ENCODE measurements around the gene DNMT3B.
"Not testable (repeated sequence)": the region's sequence is repeated elsewhere in the genome, so short reads cannot be mapped to it uniquely, and the experiment has no call there.

Gene DNMT3B

DNA sequence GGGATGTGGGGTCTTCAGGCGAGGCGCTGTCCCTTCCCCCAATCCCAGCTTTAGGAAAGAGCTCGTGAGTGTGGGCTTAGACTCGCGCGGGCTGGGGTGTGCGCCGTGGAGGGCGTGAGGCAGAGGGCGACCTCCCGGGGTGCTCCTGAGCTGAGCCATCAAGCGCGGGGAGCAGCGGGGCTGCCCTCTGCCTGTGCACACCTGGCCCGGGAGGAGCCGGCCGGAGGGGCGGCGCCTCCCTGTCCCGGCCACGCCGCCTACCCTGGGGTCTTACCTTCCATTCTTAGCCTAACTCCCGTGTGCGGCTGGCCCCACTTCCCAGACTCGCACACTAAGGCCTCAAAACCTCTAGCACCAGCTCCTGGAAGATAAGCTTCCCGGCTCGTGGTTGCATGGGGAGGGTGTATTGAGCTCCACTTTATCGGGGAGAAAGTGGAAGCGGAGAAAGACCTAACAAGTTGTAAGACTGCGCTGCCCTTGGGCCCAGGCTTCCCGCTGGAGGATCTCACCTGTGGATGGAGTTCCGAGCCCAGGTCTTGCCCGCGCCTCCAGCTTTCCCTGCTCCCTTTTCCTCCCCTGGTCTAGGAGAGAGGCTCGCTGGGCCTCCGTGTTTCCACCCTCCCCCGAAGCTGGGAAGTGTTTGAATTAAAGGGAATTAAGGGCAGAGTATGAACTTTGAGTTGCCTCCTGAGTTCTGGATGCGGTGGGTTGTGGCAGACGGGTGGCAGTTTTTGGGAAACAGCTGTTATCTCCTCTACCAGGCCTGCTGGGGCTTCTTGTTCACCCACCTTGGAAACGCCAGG, 1.2 kb downstream of the DNMT3B start:
- no peak for DNase-seq

DNA sequence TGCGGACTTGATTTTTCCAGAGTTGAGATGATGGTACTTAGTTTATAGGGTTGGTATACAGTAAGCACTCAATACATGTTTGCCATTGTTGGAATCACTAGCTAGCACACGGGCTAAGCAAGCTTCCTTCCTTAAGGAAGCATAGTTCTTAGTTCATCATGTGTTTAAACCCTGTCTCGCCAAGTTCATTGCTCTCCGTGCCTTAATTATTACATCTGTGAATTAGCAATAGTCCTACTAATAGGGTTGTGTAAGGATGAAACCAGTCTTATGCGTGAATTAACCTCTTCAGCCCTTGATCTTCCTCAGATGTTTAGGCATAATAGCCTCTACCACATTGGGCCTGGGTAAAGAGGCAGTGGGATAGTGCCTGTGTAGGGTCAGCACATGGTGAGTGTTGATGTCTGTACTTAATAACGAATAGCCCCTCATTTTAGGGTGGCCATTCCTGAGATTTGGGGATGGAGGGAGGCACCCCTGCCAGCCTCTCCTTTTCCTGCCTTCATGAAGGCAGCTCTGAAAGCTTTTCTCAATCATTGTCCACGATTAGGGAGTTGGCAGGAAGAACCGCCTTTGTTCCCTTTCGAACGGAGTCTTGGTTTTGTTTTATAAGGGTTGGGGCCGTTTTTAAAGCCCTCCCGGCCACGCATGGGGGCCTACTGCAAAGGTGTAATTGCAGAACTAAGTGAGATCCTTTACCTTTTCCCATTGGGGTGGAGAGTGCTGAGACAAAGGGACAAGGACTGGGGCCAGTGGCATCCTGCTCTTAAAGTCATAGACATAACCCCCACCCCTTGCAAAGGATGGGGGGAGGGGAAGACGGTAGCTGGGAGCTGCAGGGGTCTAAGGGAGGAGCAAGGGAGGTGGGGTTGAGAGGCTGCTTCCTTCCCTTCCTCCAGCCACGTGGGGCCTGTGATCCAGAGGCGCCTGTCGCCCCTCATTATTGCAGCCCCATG, 2.1 kb downstream of the DNMT3B start:
- DNase-seq: no peak

DNA sequence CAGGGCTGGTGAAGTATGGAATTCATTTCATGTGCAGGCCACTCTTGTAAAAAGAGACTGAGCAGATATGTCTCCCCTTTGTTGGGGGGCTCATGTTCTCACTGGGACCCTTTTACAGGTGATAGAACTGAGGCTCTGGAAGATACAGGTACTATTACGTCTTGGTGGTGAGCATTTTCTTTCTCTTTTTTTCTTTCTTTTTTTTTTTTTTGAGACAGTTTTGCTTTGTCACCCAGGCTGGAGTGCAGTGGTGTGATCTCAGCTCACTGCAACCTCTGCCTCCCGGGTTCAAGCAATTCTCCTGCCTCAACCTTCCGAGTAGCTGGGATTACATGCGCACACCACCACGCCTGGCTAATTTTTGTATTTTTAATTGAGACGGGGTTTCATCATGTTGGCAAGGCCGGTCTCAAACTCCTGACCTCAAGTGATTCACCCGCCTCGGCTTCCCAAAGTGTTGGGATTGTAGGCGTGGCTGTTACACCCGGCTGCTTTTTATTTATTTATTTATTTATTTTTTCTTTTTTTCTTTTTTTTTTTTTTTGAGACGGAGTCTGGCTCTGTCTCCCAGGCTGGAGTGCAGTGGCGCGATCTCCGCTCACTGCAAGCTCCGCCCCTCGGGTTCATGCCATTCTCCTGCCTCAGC, 3.2 kb downstream of the DNMT3B start:
- DNase-seq: not testable (repeated sequence)

DNA sequence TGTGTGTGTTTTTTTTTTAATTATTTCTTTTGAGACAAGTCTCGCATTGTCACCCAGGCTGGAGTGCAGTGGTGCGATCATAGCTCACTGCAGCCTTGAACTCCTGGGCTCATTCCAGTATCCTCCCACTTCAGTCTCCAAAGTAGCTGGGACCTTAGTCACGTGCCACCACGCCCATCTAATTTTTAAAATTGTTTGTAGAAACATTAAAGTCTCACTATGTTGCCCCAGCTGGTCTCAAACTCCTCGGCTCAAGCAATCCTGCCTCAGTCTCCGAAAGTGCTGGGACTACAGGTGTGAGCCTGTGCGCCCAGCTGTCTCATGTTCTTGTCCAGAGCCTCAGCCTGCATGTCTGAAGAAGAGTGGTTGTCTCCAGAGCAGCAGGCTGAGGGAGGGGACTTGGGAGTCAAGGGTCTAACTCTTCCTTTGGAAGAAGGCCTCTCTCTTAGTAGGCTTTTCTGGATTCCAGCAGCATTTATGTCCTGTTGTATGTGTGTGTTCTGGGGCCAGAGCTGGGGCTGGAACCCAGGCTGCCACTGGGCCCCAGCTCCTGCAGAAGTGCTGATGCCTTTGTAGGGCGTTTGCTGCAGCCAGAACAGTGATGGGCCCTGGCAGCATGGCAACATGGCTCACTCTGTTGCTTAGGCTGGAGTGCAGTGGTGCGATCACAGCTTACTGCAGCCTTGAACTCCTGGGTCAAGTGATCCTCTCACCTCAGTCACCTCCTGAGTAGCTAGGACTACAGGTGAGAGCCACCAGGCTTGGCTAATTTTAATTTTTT, 5.4 kb downstream of the DNMT3B start:
- no peak for DNase-seq

DNA sequence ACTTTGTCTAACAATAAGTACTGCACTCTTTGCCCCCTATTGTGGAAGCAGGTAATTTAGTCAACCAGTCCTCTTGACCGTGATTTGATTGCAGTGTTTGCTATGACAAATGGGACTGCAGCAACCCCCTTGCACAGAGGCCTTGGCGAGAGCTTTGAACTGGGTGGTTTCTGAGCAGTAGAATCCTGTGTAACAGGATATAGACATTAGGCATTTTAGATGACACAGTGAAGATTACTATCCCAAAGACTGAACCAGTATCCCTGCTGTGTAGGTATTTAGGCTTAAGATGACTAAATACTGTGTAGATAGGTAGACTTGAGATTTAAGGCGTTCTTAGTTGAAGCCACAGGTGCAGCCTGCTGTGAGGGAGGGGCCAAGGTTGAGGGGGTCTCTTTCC, 9.9 kb downstream of the DNMT3B start:
- no peak for DNase-seq

DNA sequence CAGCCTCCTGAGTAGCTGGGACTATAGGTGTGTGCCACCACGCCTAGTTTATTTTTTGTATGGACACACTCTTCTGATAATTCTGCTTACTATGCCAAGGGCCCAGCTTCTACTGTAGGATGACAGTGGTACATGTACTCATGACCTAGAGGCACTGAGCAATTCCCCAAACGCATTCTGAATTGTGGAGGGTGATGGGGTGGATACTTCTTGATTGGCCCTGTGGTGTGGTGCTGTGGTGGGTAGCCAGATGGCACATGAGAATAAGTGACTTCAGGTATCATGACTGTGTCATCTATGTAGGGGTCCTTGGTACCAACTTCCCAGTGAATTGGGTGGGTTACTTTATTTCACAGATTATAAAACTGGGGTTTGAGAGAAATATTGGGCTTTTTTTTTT, 11.0 kb downstream of the DNMT3B start:
- no peak for DNase-seq

DNA sequence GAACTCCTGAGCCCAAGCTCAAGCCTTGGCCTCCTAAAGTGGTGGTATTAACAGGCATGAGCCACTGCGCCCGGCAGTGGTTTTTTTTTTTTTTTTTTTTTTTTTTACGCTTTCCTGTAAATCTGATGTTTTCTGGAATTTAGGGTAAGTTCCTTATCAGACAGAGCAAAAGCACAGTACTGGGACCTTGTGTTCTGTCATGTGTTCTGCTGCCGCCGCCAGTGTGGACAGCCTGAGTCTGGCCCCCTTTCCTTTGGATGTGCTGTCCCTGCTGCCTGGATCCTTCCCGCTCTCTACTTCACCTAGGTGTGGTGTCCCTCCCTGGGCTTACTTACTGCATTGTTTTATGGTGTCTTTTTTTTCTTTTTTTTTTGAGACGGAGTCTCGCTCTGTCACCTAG, 11.7 kb downstream of the DNMT3B start:
- no peak for DNase-seq

DNA sequence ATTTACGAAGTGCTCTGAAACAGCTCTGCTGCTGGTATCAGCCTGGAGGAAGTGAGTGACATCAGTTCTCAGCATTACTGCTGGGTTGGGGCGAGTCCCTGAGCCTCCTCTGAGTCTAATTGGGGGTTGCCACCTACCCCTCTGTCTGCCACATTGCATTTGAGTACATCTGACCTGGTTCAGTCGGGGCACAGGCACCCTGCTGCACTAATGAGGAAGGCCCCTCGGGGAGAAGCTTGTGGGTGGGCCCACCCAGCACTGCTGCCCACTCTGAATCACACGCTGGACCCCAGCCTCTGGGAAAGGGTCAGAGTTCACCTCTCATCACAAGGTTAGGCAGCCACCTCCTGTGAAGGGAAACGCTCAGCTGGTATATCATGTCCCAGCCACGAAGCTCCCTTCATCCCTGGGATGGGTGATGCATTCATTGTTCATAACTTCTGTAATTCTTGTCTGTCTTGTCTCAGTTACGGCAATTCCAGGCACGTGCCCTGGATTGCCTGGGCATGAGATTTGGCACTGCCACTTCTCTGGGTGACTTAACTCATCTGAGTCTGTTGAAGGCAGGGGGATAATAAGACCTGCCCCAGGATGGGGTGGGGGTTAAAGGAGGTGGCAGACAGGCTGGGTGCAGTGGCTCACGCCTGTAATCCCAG, 13.3 kb downstream of the DNMT3B start:
- DNase-seq: no peak

DNA sequence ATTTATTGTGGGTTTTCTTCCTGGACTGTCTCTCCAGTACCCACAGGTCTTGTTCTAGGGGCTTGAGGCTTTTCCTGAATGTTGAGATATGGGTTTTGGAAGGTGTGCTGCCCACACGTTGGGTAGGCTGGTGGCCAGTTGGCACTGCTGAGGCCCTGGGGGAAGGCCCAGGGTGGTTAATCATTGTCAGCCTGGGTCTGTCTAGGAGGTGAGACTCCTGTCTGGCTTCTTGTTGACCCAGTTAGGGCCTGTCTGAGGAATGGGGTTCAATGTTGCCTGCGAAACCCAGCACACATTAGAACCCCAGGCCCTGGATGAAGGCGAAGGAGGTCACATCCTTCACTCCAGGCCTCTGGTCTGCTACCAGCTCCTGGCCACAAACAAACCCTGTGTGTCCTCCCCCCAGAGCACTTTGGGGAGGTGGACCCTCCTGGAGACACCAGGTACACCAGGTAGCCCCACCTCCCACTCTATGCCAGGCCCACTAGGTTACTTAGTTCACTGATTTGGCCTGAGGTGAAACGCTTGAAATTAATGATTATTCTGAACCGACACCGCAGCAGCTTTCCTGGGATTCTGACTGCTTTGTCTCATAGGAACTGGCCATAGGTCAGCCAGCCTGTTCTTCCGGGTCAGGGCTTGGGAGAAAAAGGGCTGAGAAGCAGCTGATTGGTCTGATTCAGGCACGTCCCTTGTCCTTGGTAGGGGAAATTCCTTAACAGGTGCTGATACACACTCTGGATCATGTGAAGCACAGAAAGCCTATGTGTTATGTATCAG, 15.2 kb downstream of the DNMT3B start:
- DNase-seq: no peak

DNA sequence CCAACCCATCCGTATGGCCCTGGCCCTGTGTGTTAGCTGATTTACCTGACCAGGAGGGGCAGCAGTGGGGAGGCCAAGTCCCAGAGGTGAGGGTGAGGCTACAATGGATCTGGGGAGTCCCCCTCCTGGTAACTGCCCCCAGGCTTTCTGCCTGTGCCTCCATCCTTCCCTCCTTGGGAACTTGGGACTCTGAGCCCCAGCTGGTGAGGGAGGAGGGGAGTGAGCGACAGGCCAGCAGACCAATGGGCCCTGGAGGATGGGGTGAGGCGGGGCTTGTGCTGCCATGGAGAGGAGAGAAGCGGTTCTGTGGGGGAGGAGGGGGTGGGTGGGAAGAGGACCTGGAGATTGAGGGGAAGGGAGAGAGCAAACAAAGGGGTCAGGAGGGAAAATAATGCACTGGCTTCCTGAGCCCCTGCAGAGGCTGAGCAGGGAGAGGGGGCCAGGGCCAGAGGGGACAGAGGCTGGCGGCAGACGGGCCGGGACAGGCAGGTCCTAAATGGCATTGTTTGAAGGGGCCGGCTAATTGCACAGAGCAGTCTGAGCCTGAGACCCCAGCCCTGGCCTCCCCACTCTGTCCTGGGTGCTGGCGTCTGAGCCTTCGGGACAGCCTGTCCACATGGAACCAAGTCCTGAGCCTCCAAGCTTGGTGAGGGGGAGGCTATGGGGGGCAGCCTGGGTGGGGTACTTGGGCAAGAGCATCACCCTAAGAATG, 17.5 kb downstream of the DNMT3B start:
- no peak for DNase-seq

DNA sequence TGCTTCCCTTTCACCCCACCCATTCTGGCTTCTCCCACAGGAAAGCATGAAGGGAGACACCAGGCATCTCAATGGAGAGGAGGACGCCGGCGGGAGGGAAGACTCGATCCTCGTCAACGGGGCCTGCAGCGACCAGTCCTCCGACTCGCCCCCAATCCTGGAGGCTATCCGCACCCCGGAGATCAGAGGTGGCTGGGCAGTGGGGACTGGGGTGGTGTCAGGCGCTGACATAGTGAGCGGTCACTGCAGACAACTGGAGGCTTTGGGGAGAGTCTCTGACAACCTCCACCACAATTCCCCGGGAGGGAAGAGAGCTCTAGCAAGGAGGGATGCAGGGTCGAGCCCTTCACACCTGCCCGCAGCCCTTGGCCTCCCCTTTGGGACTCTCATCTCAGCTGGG, 18.1 kb downstream of the DNMT3B start:
- DNase-seq: no peak

DNA sequence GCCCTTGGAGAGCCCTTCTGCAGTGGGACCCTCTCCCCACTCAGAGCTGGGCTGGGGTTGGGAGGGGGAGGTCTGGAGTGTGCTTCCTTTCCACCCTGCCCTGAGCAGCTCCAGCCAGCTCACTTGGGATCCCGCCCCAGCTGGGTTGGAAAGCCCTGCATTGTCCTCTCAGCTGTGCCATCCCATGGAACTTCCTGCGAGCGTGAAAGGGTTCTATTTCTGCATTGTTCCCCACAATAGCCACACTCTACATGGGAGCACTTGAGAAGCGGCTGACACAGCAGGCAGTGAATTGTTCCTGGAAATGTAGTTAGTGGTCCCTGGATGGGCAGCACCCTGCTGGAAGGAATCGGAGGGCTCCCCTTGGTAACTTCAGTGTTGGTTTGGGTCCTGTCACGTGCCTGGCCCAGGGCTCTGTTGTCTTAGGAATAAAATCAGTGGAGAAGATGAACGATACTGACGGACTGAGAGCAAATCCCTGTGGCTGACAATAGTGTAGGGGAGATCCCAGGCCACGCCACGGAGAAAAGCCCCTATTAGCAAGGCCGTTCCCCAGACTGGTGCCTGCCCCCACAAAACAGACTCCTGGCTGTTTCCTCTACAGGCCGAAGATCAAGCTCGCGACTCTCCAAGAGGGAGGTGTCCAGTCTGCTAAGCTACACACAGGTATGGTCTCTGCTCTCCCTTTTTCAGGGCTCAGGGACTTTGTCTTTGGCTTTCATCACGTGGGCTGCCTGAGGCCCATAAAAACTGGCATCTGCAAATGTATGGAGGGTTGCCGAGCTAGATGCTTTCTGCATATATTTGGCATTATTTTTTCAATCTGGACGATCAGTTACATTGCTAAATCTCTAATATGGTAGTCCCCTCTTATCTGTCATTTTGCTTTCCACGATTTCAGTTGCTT, 18.8 kb downstream of the DNMT3B start:
- DNase-seq: no peak

DNA sequence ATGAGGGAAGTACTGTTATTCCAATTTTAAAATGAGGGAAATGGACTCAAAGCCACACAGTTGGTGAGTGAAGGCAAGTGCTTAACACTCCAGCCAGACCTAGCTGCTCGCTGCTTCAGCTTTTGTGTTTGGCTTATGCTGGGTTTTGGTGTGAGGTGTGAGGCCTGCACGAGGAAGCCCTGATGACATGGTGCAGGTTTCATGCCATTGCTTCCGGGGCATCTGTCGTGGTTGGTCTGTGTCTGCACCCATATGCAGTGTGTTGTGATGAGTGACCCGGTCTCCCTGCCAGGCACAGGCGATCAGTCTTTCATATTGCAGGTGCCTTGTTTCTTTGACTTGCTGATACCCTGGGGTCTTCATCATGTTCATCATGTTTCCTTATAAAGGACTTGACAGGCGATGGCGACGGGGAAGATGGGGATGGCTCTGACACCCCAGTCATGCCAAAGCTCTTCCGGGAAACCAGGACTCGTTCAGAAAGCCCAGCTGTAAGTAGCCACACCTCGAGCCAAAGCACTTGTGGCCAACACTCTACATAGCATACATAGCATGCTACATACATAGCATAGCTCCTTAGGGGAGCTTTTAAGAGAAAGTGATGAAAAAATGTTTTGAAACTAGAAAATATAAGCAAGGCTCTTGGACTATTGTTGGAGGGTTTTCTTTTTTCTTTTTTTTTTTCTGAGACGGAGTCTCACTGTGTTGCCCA, 22.3 kb downstream of the DNMT3B start:
- no peak for DNase-seq

DNA sequence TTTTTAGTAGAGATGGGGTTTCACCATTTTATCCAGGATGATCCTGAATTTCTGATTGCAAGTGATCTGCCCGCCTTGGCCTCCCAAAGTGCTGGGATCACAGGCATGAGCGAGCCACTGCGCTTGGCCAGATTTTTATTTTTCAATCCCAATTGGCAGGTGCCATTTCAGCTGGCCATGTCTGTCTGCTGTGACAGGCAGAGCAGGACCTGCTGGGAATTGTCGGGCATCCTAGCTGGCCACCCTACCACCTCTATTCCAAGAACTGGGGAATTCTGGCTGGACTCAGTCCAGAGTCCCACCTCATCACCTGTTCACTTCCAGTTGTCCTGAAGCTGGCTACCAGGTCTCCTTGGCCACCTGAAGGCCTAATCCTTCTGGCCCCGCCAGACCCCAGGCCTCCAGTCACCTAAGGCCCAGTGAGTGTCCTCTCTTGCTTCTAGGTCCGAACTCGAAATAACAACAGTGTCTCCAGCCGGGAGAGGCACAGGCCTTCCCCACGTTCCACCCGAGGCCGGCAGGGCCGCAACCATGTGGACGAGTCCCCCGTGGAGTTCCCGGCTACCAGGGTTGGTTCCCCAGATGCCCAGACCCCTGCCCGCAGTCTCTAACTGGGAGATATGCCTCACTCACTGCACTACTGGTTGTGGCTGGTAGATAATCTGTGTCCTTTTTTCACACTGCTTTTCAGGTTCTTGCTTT, 24.0 kb downstream of the DNMT3B start:
- DNase-seq: no peak

DNA sequence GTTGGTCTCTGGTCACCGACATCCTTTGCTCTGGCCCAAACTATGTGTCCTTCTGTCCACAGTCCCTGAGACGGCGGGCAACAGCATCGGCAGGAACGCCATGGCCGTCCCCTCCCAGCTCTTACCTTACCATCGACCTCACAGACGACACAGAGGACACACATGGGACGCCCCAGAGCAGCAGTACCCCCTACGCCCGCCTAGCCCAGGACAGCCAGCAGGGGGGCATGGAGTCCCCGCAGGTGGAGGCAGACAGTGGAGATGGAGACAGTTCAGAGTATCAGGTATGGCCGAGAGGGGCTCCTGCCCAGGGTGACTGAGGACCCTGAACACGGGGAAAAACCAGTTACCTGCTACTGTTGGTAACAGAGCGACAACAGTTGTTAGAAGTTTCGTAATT, 25.0 kb downstream of the DNMT3B start:
- DNase-seq: no peak

DNA sequence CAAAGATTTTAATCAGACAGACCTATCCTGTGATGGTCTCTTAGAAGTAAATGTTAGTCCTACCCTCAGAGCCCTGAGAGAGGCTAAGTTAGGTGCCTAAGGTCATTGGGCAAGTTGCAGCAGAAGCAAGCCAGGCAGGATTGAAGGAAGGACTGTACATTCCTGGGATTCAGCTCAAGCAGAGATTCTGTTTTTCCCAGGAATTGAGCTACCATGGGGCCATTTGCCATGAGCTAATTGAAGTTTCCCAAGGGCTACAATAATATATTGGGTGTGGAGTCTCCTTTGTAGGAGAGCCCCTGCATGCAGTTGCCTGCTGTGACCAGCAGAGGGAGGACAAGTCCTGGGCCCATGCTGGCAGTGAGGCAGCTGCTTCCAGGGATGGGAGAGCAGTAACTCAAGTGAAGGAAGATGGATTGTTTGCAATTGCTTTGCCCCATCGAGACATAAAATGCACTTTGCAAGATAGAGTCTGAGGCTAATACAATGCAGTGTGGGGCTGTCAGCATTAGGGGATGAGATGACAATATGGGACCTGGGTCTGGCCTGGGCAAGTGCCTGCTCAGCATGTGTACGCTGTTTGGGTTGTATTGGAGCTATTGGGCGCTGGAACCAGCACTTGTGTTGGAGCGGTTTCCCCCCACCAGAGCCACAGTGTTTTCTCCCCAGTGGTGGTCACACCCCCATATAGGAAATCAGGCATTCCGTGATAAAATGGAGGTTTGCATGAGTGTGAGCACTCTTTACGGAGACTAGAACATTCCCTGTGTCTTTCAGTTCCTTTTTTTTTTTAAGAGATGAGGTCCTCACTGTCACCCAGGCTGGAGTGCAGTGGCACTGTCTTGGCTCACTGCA, 27.9 kb downstream of the DNMT3B start:
- peak; percentile 62 for DNase-seq

DNA sequence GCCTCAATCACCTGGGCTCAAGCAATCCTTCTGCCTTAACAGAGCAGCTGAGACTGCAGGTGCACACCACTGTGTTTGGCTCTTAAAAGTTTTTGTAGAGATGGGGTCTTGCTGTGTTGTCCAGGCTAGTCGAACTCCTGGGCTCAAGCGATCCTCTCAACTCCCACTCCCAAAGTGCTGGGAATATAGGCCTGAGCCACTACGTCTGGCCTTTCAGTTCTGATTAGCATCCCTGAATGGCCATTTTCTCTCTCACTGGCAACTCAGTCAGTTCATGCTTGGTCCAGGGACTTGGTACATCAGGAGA, 28.5 kb downstream of the DNMT3B start:
- no peak for DNase-seq

Data from MV-4-11 (cell line).